Retina (tissue), 1 donor: Measurements from ENCODE around the gene RSPH9.

Experiments used
- DNase-seq: peaks from one replicate; pipeline ENCODE4 v3.0.0-alpha.2; 2016

The RSPH9 gene

GRCh38 chr6:43644940-43645612, at the start of gene RSPH9:
Gene RSPH9 (plus strand): TSS chr6:43645036. CDS start chr6:43645099, 63 bp downstream.
- DNase-seq = peak; percentile 92

GRCh38 chr6:43600595-43600994, 44.2 kb upstream of the RSPH9 start:
- no peak for DNase-seq

- DNase-seq = no peak
These were observed 40.7 kb upstream of the RSPH9 start for GRCh38 chr6:43604174-43604573.

GRCh38 chr6:43606019-43606418, 38.8 kb upstream of the RSPH9 start:
- no peak for DNase-seq

- peak; percentile 81 for DNase-seq
These were observed 36.5 kb upstream of the RSPH9 start for GRCh38 chr6:43608310-43608763.

- no peak for DNase-seq
These were observed 36.0 kb upstream of the RSPH9 start for GRCh38 chr6:43608807-43609206.

- no peak for DNase-seq
These were observed 35.4 kb upstream of the RSPH9 start for GRCh38 chr6:43609402-43609801.

GRCh38 chr6:43610431-43610830, 34.4 kb upstream of the RSPH9 start:
- no peak for DNase-seq

GRCh38 chr6:43613721-43614395, 31.0 kb upstream of the RSPH9 start:
- no peak for DNase-seq

GRCh38 chr6:43614396-43614730, 30.5 kb upstream of the RSPH9 start:
- DNase-seq = no peak

GRCh38 chr6:43616725-43617472, 27.9 kb upstream of the RSPH9 start:
- no peak for DNase-seq

- DNase-seq = no peak
These were observed 23.6 kb upstream of the RSPH9 start for GRCh38 chr6:43621078-43621835.

- DNase-seq = no peak
These were observed 23.0 kb upstream of the RSPH9 start for GRCh38 chr6:43621836-43622180.

GRCh38 chr6:43622541-43622940, 22.3 kb upstream of the RSPH9 start:
- DNase-seq = no peak

GRCh38 chr6:43623880-43624785, 20.7 kb upstream of the RSPH9 start:
- no peak for DNase-seq

- DNase-seq = no peak
These were observed 20.0 kb upstream of the RSPH9 start for GRCh38 chr6:43624786-43625288.

- no peak for DNase-seq
These were observed 19.3 kb upstream of the RSPH9 start for GRCh38 chr6:43625393-43625992.

GRCh38 chr6:43627008-43627825, 17.6 kb upstream of the RSPH9 start:
- no peak for DNase-seq

GRCh38 chr6:43628393-43629103, 16.3 kb upstream of the RSPH9 start:
- peak; percentile 73 for DNase-seq

- DNase-seq = peak; percentile 97
These were observed 15.7 kb upstream of the RSPH9 start, which contains the start of gene GTPBP2 for GRCh38 chr6:43629104-43629504. Gene GTPBP2 (minus strand): TSS chr6:43629264. CDS start chr6:43629162, 102 bp downstream.
